Measurements from ENCODE around the gene FCGR2B.

DNA sequence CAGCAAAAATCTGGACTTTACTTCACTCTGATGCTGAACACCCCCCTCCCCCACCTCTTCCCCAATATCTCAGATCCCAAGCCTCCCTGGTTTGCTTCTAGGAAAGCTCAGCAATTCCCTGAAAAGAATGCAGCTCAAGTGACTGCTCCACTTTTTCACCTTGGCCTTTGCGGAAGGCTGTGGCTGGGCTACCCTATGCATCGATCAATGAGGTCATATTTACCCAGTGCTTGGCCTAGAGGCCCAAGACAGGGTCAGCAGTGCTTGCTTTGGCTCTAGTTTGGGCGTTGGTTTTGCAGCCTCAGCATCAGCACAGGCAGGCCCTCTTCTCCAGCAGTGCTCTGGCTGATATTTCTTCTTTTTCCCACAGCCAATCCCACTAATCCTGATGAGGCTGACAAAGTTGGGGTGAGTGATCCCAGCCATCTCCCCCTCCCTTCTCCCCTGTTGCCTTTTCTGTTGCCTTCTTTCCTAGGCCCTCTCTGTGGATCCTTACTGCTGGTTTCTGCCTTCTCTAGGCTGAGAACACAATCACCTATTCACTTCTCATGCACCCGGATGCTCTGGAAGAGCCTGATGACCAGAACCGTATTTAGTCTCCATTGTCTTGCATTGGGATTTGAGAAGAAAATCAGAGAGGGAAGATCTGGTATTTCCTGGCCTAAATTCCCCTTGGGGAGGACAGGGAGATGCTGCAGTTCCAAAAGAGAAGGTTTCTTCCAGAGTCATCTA, 14.2 kb downstream of the FCGR2B start:
- no peak for TF ChIP-seq POLR2A (IDR thresholded peaks at IDR 0.05; ENCODE audit: low read length)
- TF ChIP-seq GATA1 (IDR thresholded peaks at IDR 0.05; ENCODE audit: low read depth, low read length), result no peak

Data from erythroblast (primary cell).